HG03103 (cell line): ENCODE results near the gene ZC3H11A.
"Not testable (repeated sequence)": the region's sequence is repeated elsewhere in the genome, so short reads cannot be mapped to it uniquely, and the experiment has no call there.

Source experiments
- ATAC-seq: cut with Tn5 transposase; IDR thresholded peaks from one replicate; pipeline ENCODE4 v1.9.1; 2021; ENCODE audit warnings: low read depth; ENCODE audit not compliant: unreplicated experiment

ZC3H11A gene

GRCh38 chr1:203778789-203779188 is 16.6 kb upstream of the ZC3H11A start:
- ATAC-seq: no peak

- no peak for ATAC-seq
These were observed 13.5 kb upstream of the ZC3H11A start for GRCh38 chr1:203781962-203782361.

- ATAC-seq: no peak
These were observed 5.5 kb upstream of the ZC3H11A start for GRCh38 chr1:203789966-203790365.

DNA sequence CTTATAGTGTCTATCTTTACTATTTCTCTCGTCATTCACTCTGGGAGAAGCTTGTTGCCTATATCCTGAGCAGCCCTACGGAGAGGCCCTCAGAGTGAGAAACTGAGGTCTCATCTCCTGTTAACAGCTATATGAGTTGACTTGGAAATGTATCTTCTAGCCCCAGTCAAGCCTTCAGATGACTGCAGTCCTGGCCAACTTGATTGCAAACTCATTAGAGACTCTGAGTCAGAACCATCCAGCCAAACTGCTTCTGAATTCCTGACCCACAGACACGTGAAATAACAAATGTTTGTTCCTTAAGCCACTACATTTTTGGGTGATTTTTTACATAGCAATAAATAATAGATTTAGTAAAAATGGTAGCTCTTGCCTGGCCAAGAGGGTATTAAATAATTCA is 3.9 kb upstream of the ZC3H11A start:
- ATAC-seq: no peak

- no peak for ATAC-seq
These were observed 2.9 kb upstream of the ZC3H11A start for GRCh38 chr1:203792486-203792885.

DNA sequence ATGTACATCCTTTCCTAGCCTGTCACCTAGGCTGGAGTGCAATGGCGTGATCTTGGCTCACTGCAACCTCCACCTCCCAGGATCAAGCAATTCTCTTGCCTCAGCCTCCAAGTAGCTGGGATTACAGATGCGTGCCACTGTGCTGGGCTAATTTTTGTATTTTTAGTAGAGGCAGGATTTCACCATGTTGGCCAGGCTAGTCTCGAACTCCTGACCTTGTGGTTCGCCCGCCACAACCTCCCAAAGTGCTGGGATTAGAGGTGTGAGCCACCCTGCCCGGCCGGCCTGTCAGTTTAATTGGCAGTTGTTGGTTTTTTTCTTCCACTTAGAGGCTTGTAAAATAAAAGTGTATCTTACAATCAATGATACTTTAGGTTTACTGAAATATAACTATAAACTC is 1.9 kb upstream of the ZC3H11A start:
- not testable (repeated sequence) for ATAC-seq

GRCh38 chr1:203794764-203795440 is 521 bp upstream of the ZC3H11A start:
- no peak for ATAC-seq

DNA sequence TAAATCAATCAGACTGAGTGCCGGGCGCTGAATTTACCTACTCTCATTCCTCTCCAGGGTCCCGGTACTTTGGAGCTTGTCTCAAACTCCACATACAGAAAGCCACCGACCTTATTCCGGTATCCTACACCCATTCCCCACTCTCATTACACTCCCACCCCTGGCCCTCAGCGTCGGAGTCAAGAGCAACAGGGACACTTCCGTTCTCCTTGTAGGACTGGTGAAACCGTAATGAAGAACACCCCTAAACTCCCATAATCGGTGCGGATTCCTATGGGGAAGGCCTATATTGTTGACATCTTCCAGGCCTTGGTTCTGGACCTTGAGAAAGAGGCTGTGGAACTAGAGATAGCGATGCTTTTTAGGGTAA is 798 bp downstream of the ZC3H11A start:
- ATAC-seq: no peak

GRCh38 chr1:203797216-203797615 is 1.8 kb downstream of the ZC3H11A start:
- ATAC-seq: no peak

GRCh38 chr1:203797948-203798655 is 2.7 kb downstream of the ZC3H11A start:
- ATAC-seq: no peak

DNA sequence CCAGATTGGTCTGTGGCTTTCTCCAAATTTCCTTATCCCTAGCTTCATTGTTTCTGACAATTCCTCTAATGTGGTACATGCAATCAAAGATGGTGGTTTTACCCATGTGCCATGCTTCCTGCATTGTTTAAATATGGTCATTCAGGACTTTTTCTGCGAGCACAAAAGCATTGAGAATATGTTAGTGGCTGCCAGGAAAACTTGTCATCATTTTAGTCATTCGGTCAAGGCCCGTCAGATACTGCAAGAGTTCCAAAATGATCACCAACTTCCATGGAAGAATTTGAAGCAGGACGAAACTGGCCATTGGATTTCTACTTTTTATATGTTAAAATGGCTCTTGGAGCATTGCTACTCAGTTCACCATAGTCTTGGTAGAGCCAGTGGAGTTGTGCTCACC is 3.7 kb downstream of the ZC3H11A start:
- ATAC-seq: no peak

DNA sequence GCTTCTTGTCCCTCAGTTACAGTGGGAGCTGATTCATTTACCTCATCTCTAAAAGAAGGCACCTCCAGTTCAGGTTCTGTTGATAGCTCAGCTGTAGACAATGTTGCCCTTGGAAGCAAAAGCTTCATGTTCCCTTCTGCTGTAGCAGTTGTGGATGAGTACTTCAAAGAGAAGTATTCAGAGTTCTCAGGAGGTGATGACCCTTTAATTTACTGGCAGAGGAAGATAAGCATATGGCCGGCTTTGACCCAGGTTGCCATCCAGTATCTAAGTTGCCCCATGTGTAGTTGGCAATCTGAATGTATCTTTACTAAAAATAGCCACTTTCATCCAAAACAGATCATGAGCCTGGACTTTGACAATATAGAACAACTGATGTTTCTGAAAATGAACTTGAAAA is 4.5 kb downstream of the ZC3H11A start:
- no peak for ATAC-seq

- ATAC-seq: no peak
These were observed 10.3 kb downstream of the ZC3H11A start for GRCh38 chr1:203805689-203806088.

GRCh38 chr1:203807196-203807595 is 11.8 kb downstream of the ZC3H11A start:
- ATAC-seq: no peak

- ATAC-seq: no peak
These were observed 18.3 kb downstream of the ZC3H11A start for GRCh38 chr1:203813581-203814341.

GRCh38 chr1:203818399-203818798 is 23.0 kb downstream of the ZC3H11A start:
- no peak for ATAC-seq

- ATAC-seq: no peak
These were observed 27.9 kb downstream of the ZC3H11A start for GRCh38 chr1:203823306-203823705.

GRCh38 chr1:203826175-203826574 is 30.8 kb downstream of the ZC3H11A start:
- no peak for ATAC-seq

DNA sequence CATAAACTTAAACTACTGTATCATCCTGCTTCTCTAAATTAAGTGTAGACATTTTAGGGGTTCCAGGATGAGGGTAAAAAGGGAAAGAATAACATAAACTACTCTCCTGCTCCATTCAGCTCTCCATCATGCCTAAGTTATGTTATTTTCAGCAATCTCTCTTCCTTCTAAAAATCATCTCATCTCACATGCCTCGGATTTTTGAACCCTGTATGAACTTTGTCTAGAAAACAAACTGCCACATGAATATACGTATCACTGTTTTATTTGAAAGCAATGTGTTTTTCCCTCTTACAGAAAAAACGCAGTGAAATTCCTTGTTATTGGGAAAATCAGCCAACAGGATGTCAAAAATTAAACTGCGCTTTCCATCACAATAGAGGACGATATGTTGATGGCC is 32.6 kb downstream of the ZC3H11A start:
- ATAC-seq: no peak

DNA sequence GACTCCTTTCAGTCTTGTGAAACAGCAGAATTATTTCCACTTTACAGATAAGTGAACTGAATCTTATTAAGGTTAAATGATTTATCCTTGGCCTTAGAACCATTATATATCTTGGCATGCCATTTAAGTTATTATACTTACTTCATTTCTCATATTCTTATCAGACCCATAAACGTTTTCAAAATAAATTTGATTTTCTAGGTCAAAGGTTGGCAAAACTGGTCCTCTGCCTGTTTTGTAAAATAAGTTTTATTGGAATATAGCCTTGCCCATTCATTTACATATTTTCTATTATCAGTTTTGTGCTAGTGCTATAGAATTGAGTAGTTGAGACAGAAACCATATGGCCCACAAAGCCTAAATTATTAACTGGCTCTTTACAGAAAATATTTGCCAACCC is 33.1 kb downstream of the ZC3H11A start:
- no peak for ATAC-seq

DNA sequence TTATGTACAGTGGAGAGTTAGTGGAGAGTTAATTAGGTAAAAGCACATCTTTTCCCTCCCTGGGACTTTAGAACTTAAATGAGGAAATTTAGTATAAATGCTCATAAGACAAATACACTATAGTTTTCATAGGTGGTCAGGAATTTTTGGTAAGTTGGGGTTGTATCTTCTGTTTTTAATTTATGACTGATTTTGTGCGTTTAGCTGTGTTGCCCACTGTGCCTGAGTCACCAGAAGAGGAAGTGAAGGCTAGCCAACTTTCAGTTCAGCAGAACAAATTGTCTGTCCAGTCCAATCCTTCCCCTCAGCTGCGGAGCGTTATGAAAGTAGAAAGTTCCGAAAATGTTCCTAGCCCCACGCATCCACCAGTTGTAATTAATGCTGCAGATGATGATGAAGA is 33.8 kb downstream of the ZC3H11A start:
- not testable (repeated sequence) for ATAC-seq

GRCh38 chr1:203835476-203835875 is 40.1 kb downstream of the ZC3H11A start:
- no peak for ATAC-seq
